Cardiac septum (tissue), 1 donor: ENCODE data around the gene NUBP1. TPM values are rescaled to one million over a fixed set of nuclear protein-coding genes. Genes with fewer than 3 reads are reported as not detected.
"Not testable (repeated sequence)": the region's sequence is repeated elsewhere in the genome, so short reads cannot be mapped to it uniquely, and the experiment has no call there.

Experiments
- DNase-seq: peaks from one replicate; pipeline ENCODE4 v3.0.0-alpha.2; 2020; ENCODE audit warnings: low spot score
- intact Hi-C: fragments of 100-400 bp; cut with DNase I; formaldehyde crosslinking; loops from one replicate; pipeline ENCODE4 v1.14.0; 2022
- total RNA-seq: library from RNA; stranded (reverse); fragmentation: NEBNext Ultra II Directional; extraction: Animal tissue kit (Norgen Biotek cat#: 25700); gene quantifications from one replicate; pipeline ENCODE4 v1.2.1, GENCODE V29; 2021
- donor health status: DM: no; HTN: no; CAD: no.

NUBP1 gene
- total RNA-seq, 1 donor from 2014 or later = 44.6 TPM

DNA sequence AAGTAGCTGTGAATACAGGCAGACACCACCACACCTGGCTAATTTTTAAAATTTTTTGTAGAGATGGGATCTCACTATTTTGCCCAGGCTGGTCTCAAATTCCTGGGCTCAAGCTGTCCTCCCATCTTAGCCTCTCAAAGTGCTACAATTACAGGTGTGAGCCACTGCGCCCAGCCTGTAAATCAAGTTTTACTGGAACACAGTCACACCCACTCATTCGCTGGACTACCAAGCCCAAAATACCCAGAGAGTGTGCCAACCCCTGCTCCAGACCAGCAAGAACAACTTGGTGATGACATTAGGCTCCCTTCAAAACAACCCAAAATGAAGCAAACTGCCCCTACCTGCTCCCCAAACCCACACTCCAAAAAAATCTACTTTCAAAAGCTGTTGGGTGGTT is 39.0 kb downstream of the NUBP1 start:
- no peak for DNase-seq
- intact Hi-C loops = no loop called here

- DNase-seq = no peak
- intact Hi-C loops = no loop called here
Observed at GRCh38 chr16:10787304-10787703, 43.7 kb downstream of the NUBP1 start.

- intact Hi-C loops, DNase-seq: not testable (repeated sequence)
Observed at GRCh38 chr16:10788630-10789029, 45.0 kb downstream of the NUBP1 start.

- intact Hi-C loops = no loop called here
- DNase-seq = no peak
Observed at GRCh38 chr16:10791048-10791447, 47.4 kb downstream of the NUBP1 start.

GRCh38 chr16:10799736-10800135 is 56.1 kb downstream of the NUBP1 start:
- intact Hi-C loops = no loop called here
- no peak for DNase-seq

- no peak for DNase-seq
- intact Hi-C loops = no loop called here
Observed at GRCh38 chr16:10805334-10805733, 61.7 kb downstream of the NUBP1 start.

DNA sequence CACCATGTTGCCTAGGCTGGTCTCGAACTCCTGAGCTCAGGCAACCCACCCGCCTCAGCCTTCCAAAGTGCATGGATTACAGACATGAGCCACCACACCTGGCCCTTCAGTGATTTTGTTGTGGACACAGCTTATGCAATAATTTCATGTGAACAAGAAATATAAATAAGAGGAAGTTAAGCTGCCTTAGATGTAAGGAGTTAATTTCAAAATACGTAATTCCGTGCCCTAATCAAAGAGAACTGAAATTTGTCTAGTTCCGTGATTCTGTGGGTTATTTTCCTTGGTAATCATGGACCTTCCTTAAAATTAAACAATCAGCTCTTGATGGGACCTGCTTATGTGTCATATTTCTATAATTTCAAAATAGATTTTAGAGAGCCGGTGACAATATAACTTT is 63.1 kb downstream of the NUBP1 start:
- intact Hi-C loops = no loop called here
- DNase-seq = no peak

- intact Hi-C loops = no loop called here
- no peak for DNase-seq
Observed at GRCh38 chr16:10808218-10808617, 64.6 kb downstream of the NUBP1 start.

DNA sequence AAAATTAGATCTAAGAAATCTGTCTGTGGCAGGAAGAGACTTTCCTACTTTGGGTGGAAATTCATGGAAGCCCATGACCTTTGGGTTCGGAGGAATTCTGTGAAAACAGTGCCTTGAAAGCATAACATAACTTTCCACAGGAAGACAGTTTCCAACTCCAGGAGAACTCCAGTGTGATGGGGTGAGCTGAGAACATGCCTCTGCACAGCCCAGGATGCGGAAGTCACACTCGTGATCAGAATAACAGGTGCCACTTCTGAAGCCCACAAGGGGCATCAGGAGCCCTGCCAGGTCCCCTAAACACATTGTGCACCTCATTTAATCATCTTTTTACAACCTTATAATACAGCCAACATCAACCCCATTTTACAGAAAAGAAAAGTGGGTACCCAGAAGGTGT is 65.2 kb downstream of the NUBP1 start:
- intact Hi-C loops = no loop called here
- no peak for DNase-seq

- intact Hi-C loops = no loop called here
Observed at GRCh38 chr16:10809706-10810105, 66.1 kb downstream of the NUBP1 start.

DNA sequence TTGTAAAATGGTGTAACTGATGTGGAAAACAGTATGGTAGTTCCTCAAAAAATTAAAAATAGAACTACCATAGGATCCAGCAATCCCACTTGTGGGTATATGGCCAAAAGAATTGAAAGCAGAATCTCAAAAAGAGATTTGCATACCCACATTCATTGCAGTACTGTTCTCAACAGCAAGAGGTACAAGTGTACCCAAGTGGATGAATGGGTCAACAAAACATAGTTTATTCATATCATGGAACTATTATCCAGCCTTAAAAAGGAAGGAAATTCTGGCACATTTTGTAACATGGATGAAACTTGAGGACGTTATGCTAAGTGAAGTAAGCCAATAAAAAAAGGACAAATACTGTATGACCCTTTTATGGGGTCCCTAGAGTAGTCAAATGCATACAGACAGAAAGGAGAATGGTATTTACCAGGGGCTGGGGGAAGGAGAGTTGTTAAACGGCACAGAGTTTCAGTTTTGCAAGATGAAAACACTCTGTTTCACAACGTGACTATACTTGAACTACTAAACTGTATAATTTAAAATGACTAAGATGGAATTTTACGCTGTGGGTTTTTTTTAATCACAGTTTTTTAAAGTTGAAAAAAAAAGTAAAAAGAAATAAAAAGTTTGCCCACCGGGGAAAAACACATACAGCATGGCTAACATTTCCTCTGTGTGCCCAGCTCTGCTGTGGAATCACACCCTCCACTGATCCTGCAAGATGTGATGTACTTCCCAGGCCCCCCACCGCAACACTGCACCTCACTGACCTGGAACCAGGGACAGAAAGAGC is 68.9 kb downstream of the NUBP1 start:
- intact Hi-C loops = no loop called here
- no peak for DNase-seq

More at GRCh38 chr16:10809706-10810105, 66.1 kb downstream of the NUBP1 start:
- DNase-seq = no peak

DNA sequence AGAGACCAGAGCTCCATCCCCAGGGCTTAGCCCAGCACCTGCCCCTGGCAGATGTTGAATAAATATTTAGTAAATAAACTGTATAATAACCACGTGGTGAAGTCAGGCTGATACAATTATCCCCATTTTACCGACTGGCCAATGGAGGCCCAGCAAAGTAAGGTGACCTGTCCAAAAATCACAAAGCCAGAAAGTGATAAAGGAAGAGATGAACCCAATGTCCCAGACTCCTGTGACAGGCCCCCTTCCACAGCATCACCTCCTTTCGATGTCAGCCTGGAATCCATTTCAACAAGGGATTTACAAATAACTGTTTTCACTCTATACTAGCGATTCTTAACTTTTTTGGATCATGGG is 69.4 kb downstream of the NUBP1 start:
- no peak for DNase-seq
- intact Hi-C loops = no loop called here

- intact Hi-C loops = no loop called here
- DNase-seq = no peak
Observed at GRCh38 chr16:10817514-10817913, 73.9 kb downstream of the NUBP1 start.

GRCh38 chr16:10817963-10818941 is 74.6 kb downstream of the NUBP1 start, which contains the start of gene TVP23A:
Gene TVP23A (minus strand): TSS chr16:10818794. CDS start chr16:10818493, 301 bp downstream.
- intact Hi-C loops = no loop called here
- DNase-seq = no peak

Other genes starting within 250 kb of the NUBP1 start
- 51.1 TPM for gene EMP2, start 163.2 kb upstream of the NUBP1 start, total RNA-seq
- gene TEKT5, start 48.9 kb upstream of the NUBP1 start, total RNA-seq = 0.22 TPM
- 0.13 TPM for gene TVP23A, start 75.0 kb downstream of the NUBP1 start, total RNA-seq
- gene CIITA, start 133.4 kb downstream of the NUBP1 start, total RNA-seq = 7.2 TPM
- gene DEXI, start 198.6 kb downstream of the NUBP1 start, total RNA-seq = 68.1 TPM
- 28.4 TPM for gene CLEC16A, start 200.7 kb downstream of the NUBP1 start, total RNA-seq